ENCODE results near the gene LEFTY2.

DNA sequence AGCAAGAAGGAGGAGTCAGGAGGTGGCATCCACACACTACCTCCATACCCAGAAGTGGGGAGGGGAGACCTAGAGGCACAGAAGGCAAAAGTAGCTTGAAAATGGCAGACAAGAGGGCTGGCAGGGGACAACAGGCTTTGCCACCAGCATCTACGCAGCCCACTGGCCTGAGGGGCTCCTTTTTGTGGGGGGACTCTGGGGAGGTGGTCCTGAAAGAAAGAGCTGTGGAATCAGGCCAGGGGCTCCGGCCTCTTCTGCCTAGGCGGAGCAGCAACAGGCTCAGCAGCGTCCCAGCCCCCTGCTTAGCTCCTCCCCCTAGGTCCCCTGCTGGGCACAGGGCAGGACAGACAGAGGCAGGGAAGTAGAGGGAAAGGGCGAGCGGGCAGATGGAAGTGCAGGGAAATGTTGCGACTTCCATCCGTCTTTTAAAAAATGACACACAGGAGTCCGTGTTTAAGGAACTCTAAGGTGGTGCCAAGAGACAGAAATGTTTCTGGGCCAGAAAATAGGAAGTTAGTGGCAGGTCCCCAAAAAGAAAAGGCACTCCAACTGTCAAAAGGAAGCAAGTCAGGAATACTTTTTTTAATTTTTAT is 10.0 kb upstream of the LEFTY2 start:
- TF ChIP-seq HCFC1 (IDR thresholded peaks at IDR 0.05; ENCODE audit: low read length) (no peak), CEBPB (IDR thresholded peaks at IDR 0.05; ENCODE audit: borderline replicate concordance in 1 of 2, low read depth in 2 of 2, low read length in 2 of 2) (no peak), GABPA (IDR thresholded peaks at IDR 0.05; ENCODE audit: low read depth) (no peak)
- TF ChIP-seq, protein P1, sequence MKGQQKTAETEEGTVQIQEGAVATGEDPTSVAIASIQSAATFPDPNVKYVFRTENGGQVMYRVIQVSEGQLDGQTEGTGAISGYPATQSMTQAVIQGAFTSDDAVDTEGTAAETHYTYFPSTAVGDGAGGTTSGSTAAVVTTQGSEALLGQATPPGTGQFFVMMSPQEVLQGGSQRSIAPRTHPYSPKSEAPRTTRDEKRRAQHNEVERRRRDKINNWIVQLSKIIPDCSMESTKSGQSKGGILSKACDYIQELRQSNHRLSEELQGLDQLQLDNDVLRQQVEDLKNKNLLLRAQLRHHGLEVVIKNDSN (IDR thresholded peaks at IDR 0.05; ENCODE audit: borderline replicate concordance, extremely low read length, insufficient read depth, low read depth, low read length): no peak
